ENCODE measurements around the gene TSHZ2. TPM values are rescaled to one million over a fixed set of nuclear protein-coding genes. Genes with fewer than 3 reads are reported as not detected.

TSHZ2 gene
- total RNA-seq, 5 donors from 2014 or later (not counting 1 experiment from before 2014, with no cell fraction given): 20.2 to 42.9 (median 25.8) TPM

- peak overlapping the region in 1 of 3 donors; percentile 26 for H3K4me3 Mint-ChIP-seq
- H3K4me1 Mint-ChIP-seq: peaks cover 46 to 81% (median 63%) of the 10 kb centered on the region in 3 donors
- DNase-seq: no peak
- peaks cover 4 to 9% of the 10 kb centered on the region in 2 donors for H3K27me3 Mint-ChIP-seq
- peaks cover 0 to 3% of the 10 kb centered on the region in 2 experiments for H3K27me3 ChIP-seq (replicated peaks in 1 of 2; ENCODE audit: control insufficient read depth in 2 of 2, extremely low read depth in 1 of 2, insufficient read depth in 2 of 2, low read length in 1 of 2)
- H3K36me3 ChIP-seq (ENCODE audit: control insufficient read depth in 2 of 2, extremely low read depth in 1 of 2, insufficient read depth in 1 of 2, low read length in 1 of 2): no peaks in the 10 kb centered on the region
- H3K4me3 ChIP-seq (ENCODE audit: control insufficient read depth in 1 of 2, extremely low read depth in 1 of 2, low read length in 1 of 2): no peak overlapping the region
- ChIA-PET CTCF (no interaction called here), POLR2A (interaction anchor here in 1 of 2 donors (0.7 kb wide), 1 partner anchor 57 kb away, joined by 4 read pairs; no protein-coding TSS in a partner anchor)
- no peak for ATAC-seq (replicated peaks in 1 of 4)
- peak overlapping the region; percentile 81 to 93 for H3K27ac Mint-ChIP-seq
- H3K9me3 Mint-ChIP-seq: no peaks in the 10 kb centered on the region
- peaks cover 4% of the 10 kb centered on the region for H3K36me3 Mint-ChIP-seq
- 90% methylated on average over 5 of the region's 9 CpGs for WGBS (ENCODE audit: insufficient coverage)
- H3K9me3 ChIP-seq: no peaks in the 10 kb centered on the region
- peaks cover 7 to 33% of the 10 kb centered on the region in 2 experiments for H3K4me1 ChIP-seq (ENCODE audit: control insufficient read depth in 1 of 2, extremely low read depth in 1 of 2, insufficient read depth in 2 of 2, low read length in 2 of 2)
- H3K27ac ChIP-seq (ENCODE audit: low read length): peak overlapping the region; percentile 78
These were observed 32.2 kb downstream of the TSHZ2 start for GRCh38 chr20:53004267-53004813.

DNA sequence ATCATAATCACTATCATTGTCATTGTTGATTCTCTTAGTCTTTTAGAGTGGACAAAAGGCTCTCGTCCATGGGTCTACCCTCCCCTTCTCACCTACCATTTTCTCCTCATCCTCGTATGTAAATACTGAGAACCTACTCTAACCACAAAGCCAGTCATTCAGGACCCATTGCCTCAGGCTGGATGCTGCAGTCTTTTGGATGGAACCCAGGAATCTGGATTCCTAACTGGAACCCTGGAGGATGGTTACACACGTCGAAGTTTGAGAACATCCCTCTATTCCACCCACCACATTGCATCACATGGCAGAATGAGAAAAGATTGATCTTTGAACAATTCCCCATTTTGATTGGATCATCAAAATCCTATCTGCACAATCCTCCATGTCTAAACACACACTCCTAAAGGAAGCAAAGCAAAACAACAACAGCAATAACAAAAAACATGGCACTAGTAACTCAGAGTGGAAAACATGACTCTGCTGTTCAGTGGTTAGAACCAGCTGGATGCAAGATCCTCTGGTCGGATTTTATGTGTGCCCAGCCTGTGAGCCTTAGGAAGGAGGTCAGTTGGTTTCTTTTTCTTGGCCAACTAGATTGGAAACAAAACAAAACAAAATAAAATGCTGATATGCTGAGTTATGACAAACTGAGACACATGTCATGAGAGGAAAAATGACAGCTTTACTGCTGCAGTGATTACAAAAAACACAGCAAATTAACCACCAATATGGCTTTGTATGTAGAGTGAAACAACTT, 38.0 kb downstream of the TSHZ2 start:
- no peak for ATAC-seq (replicated peaks in 1 of 4)
- no peaks in the 10 kb centered on the region for H3K9me3 ChIP-seq
- H3K9me3 Mint-ChIP-seq: peaks cover 4 to 12% (median 5%) of the 10 kb centered on the region in 3 donors
- H3K36me3 ChIP-seq (ENCODE audit: control insufficient read depth in 2 of 2, extremely low read depth in 1 of 2, insufficient read depth in 1 of 2, low read length in 1 of 2): no peaks in the 10 kb centered on the region
- H3K36me3 Mint-ChIP-seq: peaks cover 32% of the 10 kb centered on the region
- WGBS (ENCODE audit: insufficient coverage): 70% methylated on average over 5 of the region's 5 CpGs
- H3K4me3 ChIP-seq (ENCODE audit: control insufficient read depth in 1 of 2, extremely low read depth in 1 of 2, low read length in 1 of 2): no peak overlapping the region
- CTCF ChIA-PET: interaction anchor here in 1 of 2 donors (0.5 kb wide), 1 partner anchor 16 kb away, joined by 4 read pairs; no protein-coding TSS in a partner anchor
- no peak overlapping the region for H3K27ac ChIP-seq (ENCODE audit: low read length)
- H3K27ac Mint-ChIP-seq: no peak overlapping the region
- POLR2A ChIA-PET: no interaction called here
- H3K4me1 Mint-ChIP-seq: peaks cover 17 to 60% (median 18%) of the 10 kb centered on the region in 3 donors
- no peaks in the 10 kb centered on the region for H3K27me3 ChIP-seq (replicated peaks in 1 of 2; ENCODE audit: control insufficient read depth in 2 of 2, extremely low read depth in 1 of 2, insufficient read depth in 2 of 2, low read length in 1 of 2)
- H3K4me1 ChIP-seq (ENCODE audit: control insufficient read depth in 1 of 2, extremely low read depth in 1 of 2, insufficient read depth in 2 of 2, low read length in 2 of 2): peaks cover 0 to 4% of the 10 kb centered on the region in 2 experiments
- H3K27me3 Mint-ChIP-seq: peaks cover 4% of the 10 kb centered on the region in 2 donors
- no peak for DNase-seq
- H3K4me3 Mint-ChIP-seq: no peak overlapping the region

DNA sequence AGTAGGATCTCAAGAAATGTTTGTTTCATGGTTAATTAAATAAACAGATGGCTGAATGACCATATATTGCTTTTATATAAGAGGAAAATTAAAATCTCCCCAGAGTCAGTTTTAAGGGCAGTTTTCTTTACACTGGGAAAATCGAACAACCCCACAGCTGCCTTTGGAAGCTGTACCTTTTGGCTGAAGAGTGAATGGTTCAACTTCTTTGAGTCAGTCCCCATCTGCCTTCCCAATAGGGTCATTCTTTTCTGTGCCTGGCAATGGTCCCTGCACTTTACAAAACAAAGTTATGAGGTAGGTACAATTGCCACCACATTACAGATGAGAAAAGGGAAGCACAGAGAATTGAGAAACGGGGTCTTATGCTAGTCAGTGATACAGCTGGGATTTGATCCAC, 39.5 kb downstream of the TSHZ2 start:
- Mint-ChIP-seq H3K27me3 (peaks cover 4% of the 10 kb centered on the region in 2 donors), H3K27ac (no peak overlapping the region), H3K4me1 (peaks cover 10 to 46% (median 14%) of the 10 kb centered on the region in 3 donors), H3K9me3 (peaks cover 4 to 12% (median 5%) of the 10 kb centered on the region in 3 donors), H3K36me3 (peaks cover 36% of the 10 kb centered on the region), H3K4me3 (no peak overlapping the region)
- Histone ChIP-seq H3K4me3 (ENCODE audit: control insufficient read depth in 1 of 2, extremely low read depth in 1 of 2, low read length in 1 of 2) (no peak overlapping the region), H3K9me3 (no peaks in the 10 kb centered on the region), H3K36me3 (ENCODE audit: control insufficient read depth in 2 of 2, extremely low read depth in 1 of 2, insufficient read depth in 1 of 2, low read length in 1 of 2) (no peaks in the 10 kb centered on the region), H3K27ac (ENCODE audit: low read length) (no peak overlapping the region), H3K4me1 (ENCODE audit: control insufficient read depth in 1 of 2, extremely low read depth in 1 of 2, insufficient read depth in 2 of 2, low read length in 2 of 2) (peaks cover 0 to 4% of the 10 kb centered on the region in 2 experiments), H3K27me3 (replicated peaks in 1 of 2; ENCODE audit: control insufficient read depth in 2 of 2, extremely low read depth in 1 of 2, insufficient read depth in 2 of 2, low read length in 1 of 2) (no peaks in the 10 kb centered on the region)
- WGBS (ENCODE audit: insufficient coverage): no CpG with 5 or more reads among the region's 2 CpGs
- POLR2A ChIA-PET: no interaction called here
- no peak for ATAC-seq (replicated peaks in 1 of 4)
- DNase-seq: no peak
- CTCF ChIA-PET: no interaction called here

DNA sequence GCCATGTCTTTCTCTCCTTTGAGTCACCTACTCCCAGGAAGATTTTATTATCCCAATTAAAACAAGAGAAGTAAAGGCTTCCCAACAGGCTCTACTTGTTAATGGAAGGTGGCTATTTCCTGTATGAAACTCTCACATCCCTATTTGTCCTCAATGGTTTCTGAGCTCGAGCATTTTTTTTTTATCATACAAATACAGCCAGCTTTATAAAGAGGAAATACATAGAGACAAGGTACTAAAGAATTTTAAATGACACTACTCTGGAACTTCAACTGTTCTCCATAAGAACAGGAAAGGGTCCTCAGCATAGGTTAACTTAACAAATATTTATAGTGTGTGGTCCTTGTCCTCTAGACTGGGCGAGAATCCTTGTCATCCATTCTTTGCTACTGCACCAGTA, 41.0 kb downstream of the TSHZ2 start:
- no peaks in the 10 kb centered on the region for H3K9me3 ChIP-seq
- H3K36me3 ChIP-seq (ENCODE audit: control insufficient read depth in 2 of 2, extremely low read depth in 1 of 2, insufficient read depth in 1 of 2, low read length in 1 of 2): no peaks in the 10 kb centered on the region
- DNase-seq: no peak
- peaks cover 42% of the 10 kb centered on the region for H3K36me3 Mint-ChIP-seq
- peaks cover 4 to 12% (median 5%) of the 10 kb centered on the region in 3 donors for H3K9me3 Mint-ChIP-seq
- H3K27ac ChIP-seq (ENCODE audit: low read length): no peak overlapping the region
- no peak for ATAC-seq (replicated peaks in 1 of 4)
- WGBS (ENCODE audit: insufficient coverage): no CpG with 5 or more reads among the region's 2 CpGs
- CTCF ChIA-PET: no interaction called here
- POLR2A ChIA-PET: interaction anchor here (0.6 kb wide), 2 partner anchors 23 to 615 kb away, joined by 4 to 9 read pairs; no protein-coding TSS in a partner anchor
- no peak overlapping the region for H3K4me3 Mint-ChIP-seq
- no peaks in the 10 kb centered on the region for H3K27me3 ChIP-seq (replicated peaks in 1 of 2; ENCODE audit: control insufficient read depth in 2 of 2, extremely low read depth in 1 of 2, insufficient read depth in 2 of 2, low read length in 1 of 2)
- no peak overlapping the region for H3K27ac Mint-ChIP-seq
- H3K4me3 ChIP-seq (ENCODE audit: control insufficient read depth in 1 of 2, extremely low read depth in 1 of 2, low read length in 1 of 2): no peak overlapping the region
- peaks cover 5 to 43% (median 12%) of the 10 kb centered on the region in 3 donors for H3K4me1 Mint-ChIP-seq
- no peaks in the 10 kb centered on the region for H3K27me3 Mint-ChIP-seq
- H3K4me1 ChIP-seq (ENCODE audit: control insufficient read depth in 1 of 2, extremely low read depth in 1 of 2, insufficient read depth in 2 of 2, low read length in 2 of 2): no peaks in the 10 kb centered on the region

- peaks cover 42% of the 10 kb centered on the region for H3K36me3 Mint-ChIP-seq
- no peak overlapping the region for H3K4me3 Mint-ChIP-seq
- CTCF ChIA-PET: no interaction called here
- no peak overlapping the region for H3K4me3 ChIP-seq (ENCODE audit: control insufficient read depth in 1 of 2, extremely low read depth in 1 of 2, low read length in 1 of 2)
- H3K4me1 ChIP-seq (ENCODE audit: control insufficient read depth in 1 of 2, extremely low read depth in 1 of 2, insufficient read depth in 2 of 2, low read length in 2 of 2): no peaks in the 10 kb centered on the region
- peaks cover 10 to 47% (median 13%) of the 10 kb centered on the region in 3 donors for H3K4me1 Mint-ChIP-seq
- H3K27ac ChIP-seq (ENCODE audit: low read length): no peak overlapping the region
- H3K9me3 ChIP-seq: no peaks in the 10 kb centered on the region
- H3K27ac Mint-ChIP-seq: no peak overlapping the region
- WGBS (ENCODE audit: insufficient coverage): no CpG with 5 or more reads among the region's 4 CpGs
- no peaks in the 10 kb centered on the region for H3K27me3 Mint-ChIP-seq
- DNase-seq (no peak), ATAC-seq (replicated peaks in 1 of 4) (no peak)
- POLR2A ChIA-PET: no interaction called here
- H3K36me3 ChIP-seq (ENCODE audit: control insufficient read depth in 2 of 2, extremely low read depth in 1 of 2, insufficient read depth in 1 of 2, low read length in 1 of 2): no peaks in the 10 kb centered on the region
- H3K27me3 ChIP-seq (replicated peaks in 1 of 2; ENCODE audit: control insufficient read depth in 2 of 2, extremely low read depth in 1 of 2, insufficient read depth in 2 of 2, low read length in 1 of 2): no peaks in the 10 kb centered on the region
- peaks cover 4 to 12% (median 5%) of the 10 kb centered on the region in 3 donors for H3K9me3 Mint-ChIP-seq
These were observed 41.7 kb downstream of the TSHZ2 start for GRCh38 chr20:53013847-53014246.

GRCh38 chr20:53016071-53016470, 43.9 kb downstream of the TSHZ2 start:
- POLR2A ChIA-PET: no interaction called here
- no peak overlapping the region for H3K4me3 ChIP-seq (ENCODE audit: control insufficient read depth in 1 of 2, extremely low read depth in 1 of 2, low read length in 1 of 2)
- Mint-ChIP-seq H3K4me3 (no peak overlapping the region), H3K9me3 (peaks cover 4 to 12% (median 5%) of the 10 kb centered on the region in 3 donors), H3K27ac (no peak overlapping the region), H3K4me1 (peaks cover 13 to 50% (median 19%) of the 10 kb centered on the region in 3 donors), H3K27me3 (no peaks in the 10 kb centered on the region), H3K36me3 (peaks cover 39% of the 10 kb centered on the region)
- no peak for DNase-seq
- H3K9me3 ChIP-seq: no peaks in the 10 kb centered on the region
- no peak for ATAC-seq (replicated peaks in 1 of 4)
- H3K27me3 ChIP-seq (replicated peaks in 1 of 2; ENCODE audit: control insufficient read depth in 2 of 2, extremely low read depth in 1 of 2, insufficient read depth in 2 of 2, low read length in 1 of 2): no peaks in the 10 kb centered on the region
- no peaks in the 10 kb centered on the region for H3K36me3 ChIP-seq (ENCODE audit: control insufficient read depth in 2 of 2, extremely low read depth in 1 of 2, insufficient read depth in 1 of 2, low read length in 1 of 2)
- H3K4me1 ChIP-seq (ENCODE audit: control insufficient read depth in 1 of 2, extremely low read depth in 1 of 2, insufficient read depth in 2 of 2, low read length in 2 of 2): no peaks in the 10 kb centered on the region
- 90% methylated on average over 1 of the region's 2 CpGs for WGBS (ENCODE audit: insufficient coverage)
- no peak overlapping the region for H3K27ac ChIP-seq (ENCODE audit: low read length)
- CTCF ChIA-PET: no interaction called here

Data from T-cell (primary cell).